Measurements from ENCODE around the gene ANKRD10.

ANKRD10 gene

DNA sequence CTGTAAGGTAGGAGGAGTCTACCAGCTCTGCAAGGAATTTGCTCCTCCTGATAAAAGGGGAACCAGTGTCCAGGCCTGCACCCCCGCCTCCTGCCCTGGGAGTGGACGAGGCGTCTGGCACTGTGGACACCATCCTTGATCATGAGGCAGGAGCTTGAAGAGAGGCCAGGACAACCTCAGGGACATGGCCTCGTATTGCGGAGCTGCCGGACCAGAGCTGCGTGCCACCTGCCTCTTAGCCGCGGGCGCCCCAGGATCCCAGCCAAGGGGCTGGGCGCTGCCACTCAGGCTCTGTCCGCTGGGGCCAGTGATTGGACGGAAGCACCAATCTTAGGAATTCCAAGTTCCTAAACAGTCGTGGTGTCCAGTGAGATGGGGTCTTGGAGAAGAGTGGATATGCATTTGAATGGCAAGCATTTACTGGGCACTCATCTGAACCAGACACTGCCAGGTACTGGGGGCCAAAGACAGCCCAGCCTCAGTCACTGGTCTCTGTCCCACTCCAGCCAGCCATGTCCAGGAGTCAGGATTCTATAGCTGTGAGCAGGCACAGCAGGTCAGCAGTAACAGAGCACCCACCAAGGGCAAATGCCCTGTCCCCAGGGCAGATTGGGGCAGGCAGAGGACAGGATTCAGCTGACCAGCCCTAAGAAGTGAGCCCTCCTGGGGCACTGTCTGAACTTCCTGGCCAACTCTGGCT is 39.1 kb upstream of the ANKRD10 start (continued):
- TF ChIP-seq ZNF138 (tag by site-specific recombination; IDR thresholded peaks at IDR 0.05; ENCODE audit: borderline replicate concordance) (no peak), ZNF785 (tag by site-specific recombination; IDR thresholded peaks at IDR 0.05) (no peak), ZNF416 (tag by site-specific recombination; IDR thresholded peaks at IDR 0.05) (no peak), ZNF391 (tag by site-specific recombination; IDR thresholded peaks at IDR 0.05; ENCODE audit: borderline replicate concordance, low read depth) (no peak), ZNF19 (tag by site-specific recombination; IDR thresholded peaks at IDR 0.05; ENCODE audit: low read depth) (no peak), ZNF510 (tag by site-specific recombination; IDR thresholded peaks at IDR 0.05; ENCODE audit: insufficient replicate concordance) (no peak), ZNF621 (tag by site-specific recombination; IDR thresholded peaks at IDR 0.05) (no peak), ZNF335 (tag by site-specific recombination; conservative IDR thresholded peaks at IDR 0.05) (no peak), ZNF423 (tag by site-specific recombination; IDR thresholded peaks at IDR 0.05) (no peak), HOXD13 (CRISPR knock-in tag; IDR thresholded peaks at IDR 0.05; ENCODE audit: borderline replicate concordance) (no peak), ZBTB7A (tag by site-specific recombination; IDR thresholded peaks at IDR 0.05; ENCODE audit: low read depth) (no peak), MZF1 (tag by site-specific recombination; IDR thresholded peaks at IDR 0.05; ENCODE audit: borderline replicate concordance) (no peak), ZNF747 (tag by site-specific recombination; IDR thresholded peaks at IDR 0.05) (no peak)
- TF ChIP-seq, protein P1, sequence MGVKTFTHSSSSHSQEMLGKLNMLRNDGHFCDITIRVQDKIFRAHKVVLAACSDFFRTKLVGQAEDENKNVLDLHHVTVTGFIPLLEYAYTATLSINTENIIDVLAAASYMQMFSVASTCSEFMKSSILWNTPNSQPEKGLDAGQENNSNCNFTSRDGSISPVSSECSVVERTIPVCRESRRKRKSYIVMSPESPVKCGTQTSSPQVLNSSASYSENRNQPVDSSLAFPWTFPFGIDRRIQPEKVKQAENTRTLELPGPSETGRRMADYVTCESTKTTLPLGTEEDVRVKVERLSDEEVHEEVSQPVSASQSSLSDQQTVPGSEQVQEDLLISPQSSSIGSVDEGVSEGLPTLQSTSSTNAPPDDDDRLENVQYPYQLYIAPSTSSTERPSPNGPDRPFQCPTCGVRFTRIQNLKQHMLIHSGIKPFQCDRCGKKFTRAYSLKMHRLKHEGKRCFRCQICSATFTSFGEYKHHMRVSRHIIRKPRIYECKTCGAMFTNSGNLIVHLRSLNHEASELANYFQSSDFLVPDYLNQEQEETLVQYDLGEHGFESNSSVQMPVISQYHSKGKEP (tag by site-specific recombination; IDR thresholded peaks at IDR 0.05), result no peak
- TF ChIP-seq, protein P2, sequence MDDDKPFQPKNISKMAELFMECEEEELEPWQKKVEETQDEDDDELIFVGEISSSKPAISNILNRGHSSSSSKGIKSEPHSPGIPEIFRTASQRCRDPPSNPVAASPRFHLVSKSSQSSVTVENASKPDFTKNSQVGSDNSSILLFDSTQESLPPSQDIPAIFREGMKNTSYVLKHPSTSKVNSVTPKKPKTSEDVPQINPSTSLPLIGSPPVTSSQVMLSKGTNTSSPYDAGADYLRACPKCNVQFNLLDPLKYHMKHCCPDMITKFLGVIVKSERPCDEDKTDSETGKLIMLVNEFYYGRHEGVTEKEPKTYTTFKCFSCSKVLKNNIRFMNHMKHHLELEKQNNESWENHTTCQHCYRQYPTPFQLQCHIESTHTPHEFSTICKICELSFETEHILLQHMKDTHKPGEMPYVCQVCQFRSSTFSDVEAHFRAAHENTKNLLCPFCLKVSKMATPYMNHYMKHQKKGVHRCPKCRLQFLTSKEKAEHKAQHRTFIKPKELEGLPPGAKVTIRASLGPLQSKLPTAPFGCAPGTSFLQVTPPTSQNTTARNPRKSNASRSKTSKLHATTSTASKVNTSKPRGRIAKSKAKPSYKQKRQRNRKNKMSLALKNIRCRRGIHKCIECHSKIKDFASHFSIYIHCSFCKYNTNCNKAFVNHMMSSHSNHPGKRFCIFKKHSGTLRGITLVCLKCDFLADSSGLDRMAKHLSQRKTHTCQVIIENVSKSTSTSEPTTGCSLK (tag by site-specific recombination; IDR thresholded peaks at IDR 0.05), result no peak

DNA sequence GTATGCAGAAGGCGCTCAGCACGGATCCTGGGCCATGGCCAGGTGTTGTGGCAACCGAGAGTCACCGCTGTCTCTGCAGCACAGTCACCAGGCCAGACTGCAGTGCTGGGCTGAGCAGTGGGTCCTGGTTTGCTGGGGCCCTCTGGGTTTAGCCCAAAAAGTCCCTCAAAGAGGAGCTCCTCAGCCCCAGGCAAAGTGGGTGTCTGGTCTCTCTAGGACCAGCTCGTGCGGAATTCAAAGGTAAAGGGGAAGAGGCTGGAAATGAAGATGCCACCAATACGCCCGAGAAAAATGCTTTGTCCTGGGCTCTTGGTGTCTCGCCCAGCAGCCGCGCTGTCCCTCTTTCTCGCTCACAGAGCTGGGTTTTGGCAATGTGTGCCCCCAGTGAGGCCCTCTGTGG is 38.5 kb upstream of the ANKRD10 start:
- Histone ChIP-seq H3K9me3 (ENCODE audit: control insufficient read depth, insufficient read depth, low read depth, low read length) (no peaks in the 10 kb centered on the region), H3K27ac (ENCODE audit: extremely low read depth, low read depth, low read length) (no peak overlapping the region), H3K4me1 (ENCODE audit: control insufficient read depth, insufficient read depth, low read length) (no peaks in the 10 kb centered on the region), H3K4me3 (ENCODE audit: low read depth, low read length) (no peak overlapping the region), H3K36me3 (ENCODE audit: control insufficient read depth in 2 of 2, insufficient read depth in 1 of 2, low read length in 2 of 2) (no peaks in the 10 kb centered on the region)
- ChIA-PET CTCF (no interaction called here), POLR2A (no interaction called here)
- TF ChIP-seq, protein P3, sequence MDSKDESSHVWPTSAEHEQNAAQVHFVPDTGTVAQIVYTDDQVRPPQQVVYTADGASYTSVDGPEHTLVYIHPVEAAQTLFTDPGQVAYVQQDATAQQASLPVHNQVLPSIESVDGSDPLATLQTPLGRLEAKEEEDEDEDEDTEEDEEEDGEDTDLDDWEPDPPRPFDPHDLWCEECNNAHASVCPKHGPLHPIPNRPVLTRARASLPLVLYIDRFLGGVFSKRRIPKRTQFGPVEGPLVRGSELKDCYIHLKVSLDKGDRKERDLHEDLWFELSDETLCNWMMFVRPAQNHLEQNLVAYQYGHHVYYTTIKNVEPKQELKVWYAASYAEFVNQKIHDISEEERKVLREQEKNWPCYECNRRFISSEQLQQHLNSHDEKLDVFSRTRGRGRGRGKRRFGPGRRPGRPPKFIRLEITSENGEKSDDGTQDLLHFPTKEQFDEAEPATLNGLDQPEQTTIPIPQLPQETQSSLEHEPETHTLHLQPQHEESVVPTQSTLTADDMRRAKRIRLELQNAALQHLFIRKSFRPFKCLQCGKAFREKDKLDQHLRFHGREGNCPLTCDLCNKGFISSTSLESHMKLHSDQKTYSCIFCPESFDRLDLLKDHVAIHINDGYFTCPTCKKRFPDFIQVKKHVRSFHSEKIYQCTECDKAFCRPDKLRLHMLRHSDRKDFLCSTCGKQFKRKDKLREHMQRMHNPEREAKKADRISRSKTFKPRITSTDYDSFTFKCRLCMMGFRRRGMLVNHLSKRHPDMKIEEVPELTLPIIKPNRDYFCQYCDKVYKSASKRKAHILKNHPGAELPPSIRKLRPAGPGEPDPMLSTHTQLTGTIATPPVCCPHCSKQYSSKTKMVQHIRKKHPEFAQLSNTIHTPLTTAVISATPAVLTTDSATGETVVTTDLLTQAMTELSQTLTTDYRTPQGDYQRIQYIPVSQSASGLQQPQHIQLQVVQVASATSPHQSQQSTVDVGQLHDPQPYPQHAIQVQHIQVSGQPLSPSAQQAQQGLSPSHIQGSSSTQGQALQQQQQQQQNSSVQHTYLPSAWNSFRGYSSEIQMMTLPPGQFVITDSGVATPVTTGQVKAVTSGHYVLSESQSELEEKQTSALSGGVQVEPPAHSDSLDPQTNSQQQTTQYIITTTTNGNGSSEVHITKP (tag by site-specific recombination; IDR thresholded peaks at IDR 0.05), result no peak
- TF ChIP-seq ZNF350 (tag by site-specific recombination; IDR thresholded peaks at IDR 0.05), result no peak
- no peak for TF ChIP-seq ZEB2 (tag by site-specific recombination; IDR thresholded peaks at IDR 0.05)
- TF ChIP-seq ZFHX2 (tag by site-specific recombination; conservative IDR thresholded peaks at IDR 0.05), result no peak
- TF ChIP-seq ZNF266 (tag by site-specific recombination; IDR thresholded peaks at IDR 0.05; ENCODE audit: low read depth), result no peak

Data from HEK293 (cell line).